Heart left ventricle (tissue), 16 donors: ENCODE results near the gene SYNC. TPM values are rescaled to one million over a fixed set of nuclear protein-coding genes. Genes with fewer than 3 reads are reported as not detected.

Experiments used
- ATAC-seq, 4 donors: fragments of 200-7000 bp; cut with Tn5 transposase; one replicate each; pipeline ENCODE4 v1.9.1; 2020 to 2022; ENCODE audit warnings: moderate library complexity in 4 of 4, mild to moderate bottlenecking in 3 of 4, moderate number of reproducible peaks in 1 of 4
- DNase-seq, 5 donors: peaks; one replicate each; pipeline ENCODE4 v3.0.0-alpha.2; 2020
- H3K27ac ChIP-seq, 12 donors: fragments of 200-600 bp; sonication (generic) in 4 of 12; one replicate each; pipeline versions ENCODE4 v1.5.0 to v1.8.0; 2016 to 2022; ENCODE audit warnings: mild to moderate bottlenecking in 2 of 12
- H3K27me3 ChIP-seq, 9 donors: fragments of 200-600 bp; sonication (generic) in 2 of 9; one replicate each; pipeline versions ENCODE4 v1.5.1 to v1.8.0; 2016 to 2022; ENCODE audit warnings: mild to moderate bottlenecking in 3 of 9
- H3K36me3 ChIP-seq, 9 donors: fragments of 200-600 bp; sonication (generic) in 2 of 9; one replicate each; pipeline versions ENCODE4 v1.5.0 to v1.8.0; 2018 to 2022; ENCODE audit warnings: mild to moderate bottlenecking in 2 of 9
- H3K4me1 ChIP-seq, 12 donors: fragments of 200-600 bp; sonication (generic) in 4 of 12; one replicate each; pipeline versions ENCODE4 v1.5.0 to v1.8.0; 2016 to 2022; ENCODE audit warnings: mild to moderate bottlenecking in 3 of 12
- H3K4me3 ChIP-seq, 12 donors: fragments of 200-600 bp; sonication (generic) in 4 of 12; one replicate each; pipeline versions ENCODE4 v1.5.0 to v1.8.0; 2017 to 2022; ENCODE audit warnings: mild to moderate bottlenecking in 9 of 12, moderate library complexity in 4 of 12
- H3K9me3 ChIP-seq, 12 donors: fragments of 200-600 bp; sonication (generic) in 4 of 12; one replicate each; pipeline versions ENCODE4 v1.5.0 to v1.8.0; 2016 to 2022; ENCODE audit warnings: mild to moderate bottlenecking in 1 of 12
- CTCF ChIP-seq, 12 donors: fragments of 200-600 bp; sonication (generic) in 4 of 12; IDR thresholded peaks; one replicate each; pipeline versions ENCODE4 v1.5.0 to v1.8.0; 2018 to 2022; ENCODE audit warnings: antibody characterized with exemption in 12 of 12, mild to moderate bottlenecking in 5 of 12
- POLR2A ChIP-seq, 2 donors: fragments of 450-650 bp; IDR thresholded peaks; one replicate each; pipeline ENCODE4 v1.6.1; 2017; ENCODE audit warnings: antibody characterized with exemption in 2 of 2, mild to moderate bottlenecking in 2 of 2, moderate library complexity in 2 of 2
- WGBS, 4 donors: extraction: QIAGEN DNeasy Blood & Tissue Kit in 2 of 4; methylation state at CpG; one replicate each; pipeline versions ENCODE4 v1.1.5 to v1.1.7; 2013 to 2018; 5-methylcytosine and 5-hydroxymethylcytosine counted together
- intact Hi-C, 10 donors: fragments of 100-400 bp; cut with DNase I; formaldehyde crosslinking; loops; one replicate each; pipeline versions ENCODE4 v1.11.1 to v1.14.2; 2022
- polyA plus RNA-seq, 2 donors: library from polyadenylated mRNA; stranded (reverse); fragments of 200-250 nt; gene quantifications; one replicate each; pipeline ENCODE4 v1.2.3, GENCODE V29; 2013
- total RNA-seq, 9 donors: library from RNA; depleted of rRNA in 2 of 9; stranded (reverse); fragments of >200 nt in 2 of 9; fragmentation: NEBNext Ultra II Directional in 3 of 9; extraction: Animal tissue kit (Norgen Biotek cat#: 25700) in 3 of 9; gene quantifications; one replicate each; pipeline versions ENCODE4 v1.1.0 to v1.2.4, GENCODE V29; 2016 to 2023
- donor health status: ischemic (EF 13 %, LVEDD 7.1; RV severe dilation, severe dysfunction).
- donor health status: healthy with polysubstance abuse.
- donor health status: DM: no; HTN: yes; CAD: no.
- donor health status: DM: no; HTN: no; CAD: no.
- donor health status: ischemic (EF 25% LVEDD 6.9; RV normal size, moderate dysfunction).
- donor health status: ischemic (EF 25% LVEDD 5.7; RV mildly dilated, moderate dysfunction).
- donor health status: healthy.
- donor health status: DM: yes; HTN: yes; CAD: no.
- donor health status: ischemic (EF 35%, LVEDD 5.7; RV mildly dilated, moderate dysfunction).
- donor health status: nonischemic (EF 11% LVEDD 7.7; RV severe dilation, severe dysfunction).
- donor health status: DM: yes; HTN: yes; CAD: no.
- donor health status: PGD.
- donor health status: ischemic (EF 29% LVEDD 5.4; RV normal size, mild dysfunction).
- donor health status: nonischemic (EF 23%, LVEDD 6.1; RV moderate dilation, normal function).

SYNC gene
- total and polyA plus RNA-seq, 11 donors = 2.7 to 22.3 (median 14.3) TPM

GRCh38 chr1:32651461-32652073 is 51.0 kb downstream of the SYNC start:
- H3K4me3 ChIP-seq = peak overlapping the region; percentile 54 to 95 (median 71)
- peaks cover 2 to 59% (median 27%) of the 10 kb centered on the region in 12 donors for H3K4me1 ChIP-seq
- 1 to 6% (median 1%) methylated on average over 13 to 43 of the region's 43 CpGs for WGBS, 4 donors
- no peak for DNase-seq
- ATAC-seq = peak in 2 of 4 donors; percentile 1 to 16
- H3K36me3 ChIP-seq = peaks cover 0 to 48% (median 37%) of the 10 kb centered on the region in 9 donors
- TF ChIP-seq CTCF (IDR thresholded peaks at IDR 0.05) (no peak), POLR2A (IDR thresholded peaks at IDR 0.05) (no peak)
- H3K27me3 ChIP-seq = no peaks in the 10 kb centered on the region
- no peaks in the 10 kb centered on the region for H3K9me3 ChIP-seq
- intact Hi-C loops = loop anchor here in 1 of 10 donors (2.0 kb wide), 1 partner anchor 33 kb away; no protein-coding TSS in a partner anchor
- peak overlapping the region; percentile 85 to 100 (median 97) for H3K27ac ChIP-seq

DNA sequence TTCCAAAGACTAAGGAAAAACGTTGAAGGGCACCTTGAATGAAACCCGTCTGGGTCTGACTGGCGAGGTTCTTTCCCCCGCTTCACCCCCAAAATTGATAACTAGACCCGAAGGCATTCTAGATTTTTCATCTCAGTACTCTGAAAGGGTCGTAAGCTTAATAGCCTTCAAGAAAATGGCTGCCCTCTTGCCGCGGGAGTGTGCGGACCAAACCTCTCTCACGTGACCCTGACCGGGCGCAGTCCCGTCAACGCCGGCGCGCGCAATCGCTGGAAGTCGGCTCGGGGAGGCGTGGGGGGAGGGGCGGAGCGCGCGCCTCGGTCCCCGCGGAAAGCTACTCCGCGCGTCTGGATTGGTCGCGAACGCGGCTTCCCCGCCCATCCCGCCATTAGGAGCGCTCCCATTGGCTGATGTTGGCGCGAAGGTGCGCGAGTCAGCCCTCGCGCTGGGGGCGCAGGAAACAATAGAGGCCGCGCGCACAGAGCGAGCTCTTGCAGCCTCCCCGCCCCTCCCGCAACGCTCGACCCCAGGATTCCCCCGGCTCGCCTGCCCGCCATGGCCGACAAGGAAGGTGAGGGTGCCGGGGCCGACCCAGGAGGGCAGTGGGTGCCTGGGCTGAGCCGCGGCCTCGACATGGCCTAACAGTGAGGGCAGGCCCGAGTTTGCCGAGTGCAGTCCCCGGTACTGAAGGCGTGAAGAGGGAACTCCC is 51.7 kb downstream of the SYNC start, which contains the start of gene RBBP4:
Gene RBBP4 (plus strand): TSS at position 457 of the 709 bp plus-strand sequence. CDS start 99 bp downstream, at position 556.
- Histone ChIP-seq H3K27me3 (no peaks in the 10 kb centered on the region), H3K4me3 (peak within 1 kb of the TSS; percentile 54 to 95 (median 72)), H3K9me3 (no peaks in the 10 kb centered on the region), H3K27ac (peak within 1 kb of the TSS; percentile 95 to 100 (median 97)), H3K4me1 (peaks cover 2 to 57% (median 27%) of the 10 kb centered on the region in 12 donors), H3K36me3 (peaks cover 0 to 45% (median 30%) of the 10 kb centered on the region in 9 donors)
- ATAC-seq (peak; percentile 96 to 97 (median 96)), DNase-seq (peak; percentile 98 to 99 (median 99))
- WGBS, 4 donors = 0 to 1% (median 0%) methylated on average over 37 to 67 of the region's 67 CpGs
- TF ChIP-seq CTCF (IDR thresholded peaks at IDR 0.05) = peak in 1 of 12 donors; percentile 6
- TF ChIP-seq POLR2A (IDR thresholded peaks at IDR 0.05) = peak; percentile 48 to 76
- intact Hi-C loops = loop anchor here in 1 of 10 donors (2.0 kb wide), 1 partner anchor 34 kb away; no protein-coding TSS in a partner anchor

DNA sequence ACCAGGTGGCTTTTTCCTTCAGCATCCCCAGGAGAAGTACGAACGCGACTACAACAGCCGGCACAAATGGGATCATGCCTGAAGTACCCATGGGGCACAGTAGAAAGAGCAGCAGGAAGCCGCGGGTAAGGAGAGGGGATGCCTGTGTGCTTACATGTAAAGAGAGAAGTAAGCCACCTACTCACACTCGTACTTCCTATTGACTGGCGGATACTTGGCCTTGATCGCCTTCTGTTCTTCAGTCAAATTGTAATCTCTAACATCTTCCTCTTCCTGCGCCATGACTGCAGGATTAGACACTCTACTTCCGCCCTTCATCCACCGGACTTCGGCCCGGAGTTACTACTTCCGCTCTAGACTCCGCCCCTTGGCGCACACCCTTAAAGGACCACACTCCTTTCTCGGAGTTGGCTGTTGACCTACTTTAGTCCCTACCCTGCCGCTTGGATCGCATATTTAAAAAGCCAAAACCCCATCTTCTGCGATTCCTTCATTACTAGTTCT is 52.3 kb downstream of the SYNC start, which contains the start of gene ZBTB8OS:
Gene ZBTB8OS (minus strand): TSS at position 303 of the 504 bp plus-strand sequence. CDS start 21 bp downstream, at position 282.
- H3K36me3 ChIP-seq = peaks cover 0 to 45% (median 24%) of the 10 kb centered on the region in 9 donors
- no peaks in the 10 kb centered on the region for H3K27me3 ChIP-seq
- no peaks in the 10 kb centered on the region for H3K9me3 ChIP-seq
- H3K4me1 ChIP-seq = peaks cover 2 to 55% (median 25%) of the 10 kb centered on the region in 12 donors
- DNase-seq = peak; percentile 92 to 94 (median 93)
- intact Hi-C loops = loop anchor here in 1 of 10 donors (2.0 kb wide), 1 partner anchor 35 kb away; no protein-coding TSS in a partner anchor
- ATAC-seq = peak; percentile 91 to 94 (median 92)
- H3K4me3 ChIP-seq = peak within 1 kb of the TSS; percentile 54 to 95 (median 72)
- H3K27ac ChIP-seq = peak within 1 kb of the TSS; percentile 95 to 100 (median 97)
- no peak for TF ChIP-seq CTCF (IDR thresholded peaks at IDR 0.05)
- no peak for TF ChIP-seq POLR2A (IDR thresholded peaks at IDR 0.05)
- 0% methylated on average over 21 of the region's 21 CpGs for WGBS, 4 donors
